ENCODE results near the gene C7orf33.

C7orf33 gene

GRCh38 chr7:148546857-148547256 lies 43.7 kb upstream of the C7orf33 start:
- Histone ChIP-seq H3K4me2 (ENCODE audit: low read length) (no peak overlapping the region), H3K36me3 (ENCODE audit: control insufficient read depth, insufficient read depth, low read length) (no peaks in the 10 kb centered on the region), H3K9me3 (ENCODE audit: control insufficient read depth, low read length) (no peaks in the 10 kb centered on the region), H3K4me1 (no peaks in the 10 kb centered on the region), H3K9ac (no peak overlapping the region), H3K27ac (no peak overlapping the region), H3K79me2 (no peaks in the 10 kb centered on the region), H3K4me3 (ENCODE audit: low read depth, low read length) (no peak overlapping the region), H2AFZ (no peak overlapping the region), H3K27me3 (ENCODE audit: control insufficient read depth, insufficient read depth, low read length) (no peaks in the 10 kb centered on the region)
- TF ChIP-seq CTCF (IDR thresholded peaks at IDR 0.05): no peak

- H3K9ac ChIP-seq: no peak overlapping the region
- no peak overlapping the region for H3K4me3 ChIP-seq (ENCODE audit: low read depth, low read length)
- no peak overlapping the region for H3K4me2 ChIP-seq (ENCODE audit: low read length)
- H3K27me3 ChIP-seq (ENCODE audit: control insufficient read depth, insufficient read depth, low read length): no peaks in the 10 kb centered on the region
- no peaks in the 10 kb centered on the region for H3K79me2 ChIP-seq
- no peaks in the 10 kb centered on the region for H3K4me1 ChIP-seq
- no peak for TF ChIP-seq CTCF (IDR thresholded peaks at IDR 0.05)
- no peaks in the 10 kb centered on the region for H3K9me3 ChIP-seq (ENCODE audit: control insufficient read depth, low read length)
- no peaks in the 10 kb centered on the region for H3K36me3 ChIP-seq (ENCODE audit: control insufficient read depth, insufficient read depth, low read length)
- H3K27ac ChIP-seq: no peak overlapping the region
- H2AFZ ChIP-seq: no peak overlapping the region
Measured at GRCh38 chr7:148547951-148548350, 42.6 kb upstream of the C7orf33 start.

GRCh38 chr7:148553979-148554378 lies 36.6 kb upstream of the C7orf33 start:
- no peaks in the 10 kb centered on the region for H3K79me2 ChIP-seq
- H3K4me3 ChIP-seq (ENCODE audit: low read depth, low read length): no peak overlapping the region
- H3K9ac ChIP-seq: no peak overlapping the region
- H3K9me3 ChIP-seq (ENCODE audit: control insufficient read depth, low read length): no peaks in the 10 kb centered on the region
- no peaks in the 10 kb centered on the region for H3K27me3 ChIP-seq (ENCODE audit: control insufficient read depth, insufficient read depth, low read length)
- no peak overlapping the region for H2AFZ ChIP-seq
- H3K4me1 ChIP-seq: no peaks in the 10 kb centered on the region
- TF ChIP-seq CTCF (IDR thresholded peaks at IDR 0.05): no peak
- H3K36me3 ChIP-seq (ENCODE audit: control insufficient read depth, insufficient read depth, low read length): no peaks in the 10 kb centered on the region
- no peak overlapping the region for H3K27ac ChIP-seq
- H3K4me2 ChIP-seq (ENCODE audit: low read length): no peak overlapping the region

GRCh38 chr7:148556892-148557291 lies 33.7 kb upstream of the C7orf33 start:
- H3K27ac ChIP-seq: no peak overlapping the region
- no peak overlapping the region for H3K9ac ChIP-seq
- H2AFZ ChIP-seq: no peak overlapping the region
- H3K4me3 ChIP-seq (ENCODE audit: low read depth, low read length): no peak overlapping the region
- no peaks in the 10 kb centered on the region for H3K9me3 ChIP-seq (ENCODE audit: control insufficient read depth, low read length)
- no peaks in the 10 kb centered on the region for H3K4me1 ChIP-seq
- no peak for TF ChIP-seq CTCF (IDR thresholded peaks at IDR 0.05)
- H3K36me3 ChIP-seq (ENCODE audit: control insufficient read depth, insufficient read depth, low read length): no peaks in the 10 kb centered on the region
- H3K79me2 ChIP-seq: no peaks in the 10 kb centered on the region
- H3K4me2 ChIP-seq (ENCODE audit: low read length): no peak overlapping the region
- H3K27me3 ChIP-seq (ENCODE audit: control insufficient read depth, insufficient read depth, low read length): no peaks in the 10 kb centered on the region

- Histone ChIP-seq H3K27ac (no peak overlapping the region), H3K9ac (no peak overlapping the region), H2AFZ (no peak overlapping the region), H3K27me3 (ENCODE audit: control insufficient read depth, insufficient read depth, low read length) (no peaks in the 10 kb centered on the region), H3K9me3 (ENCODE audit: control insufficient read depth, low read length) (no peaks in the 10 kb centered on the region), H3K4me3 (ENCODE audit: low read depth, low read length) (no peak overlapping the region), H3K4me1 (no peaks in the 10 kb centered on the region), H3K36me3 (ENCODE audit: control insufficient read depth, insufficient read depth, low read length) (no peaks in the 10 kb centered on the region), H3K79me2 (no peaks in the 10 kb centered on the region), H3K4me2 (ENCODE audit: low read length) (no peak overlapping the region)
- no peak for TF ChIP-seq CTCF (IDR thresholded peaks at IDR 0.05)
Measured at GRCh38 chr7:148558914-148559313, 31.7 kb upstream of the C7orf33 start.

All from parathyroid adenoma (tissue), 2 donors.